Cardiac fibroblast (primary cell): ENCODE data around the gene ERVV-1.

Experiments
- DNase-seq, 2 donors: peaks; one replicate each; pipeline versions ENCODE4 v3.0.0 to v3.0.0-alpha.2; 2010; ENCODE audit warnings: low read depth in 2 of 2
- H3K4me3 ChIP-seq, 2 donors: replicated peaks in 1 of 2; 1 replicate in 1 of 2; 2 replicates in 1 of 2; pipeline ENCODE4 v1.5.1; 2011; ENCODE audit warnings: low read depth in 2 of 2, low read length in 2 of 2, mild to moderate bottlenecking in 2 of 2, moderate library complexity in 1 of 2
- CTCF ChIP-seq: IDR thresholded peaks from one replicate; pipeline ENCODE4 v1.5.1; 2011; ENCODE audit warnings: low read depth, mild to moderate bottlenecking, low read length, inconsistent platforms

Gene ERVV-1

GRCh38 chr19:53041366-53041765 is 27.6 kb downstream of the ERVV-1 start:
- DNase-seq = no peak
- no peak for TF ChIP-seq CTCF
- H3K4me3 ChIP-seq = no peak overlapping the region

- H3K4me3 ChIP-seq = no peak overlapping the region
- no peak for DNase-seq
- no peak for TF ChIP-seq CTCF
These were observed 31.8 kb downstream of the ERVV-1 start for GRCh38 chr19:53045536-53045935.

- DNase-seq = no peak
- no peak overlapping the region for H3K4me3 ChIP-seq
- no peak for TF ChIP-seq CTCF
These were observed 33.7 kb downstream of the ERVV-1 start for GRCh38 chr19:53047379-53047778.

- DNase-seq = no peak
- no peak overlapping the region for H3K4me3 ChIP-seq
- TF ChIP-seq CTCF = no peak
These were observed 41.4 kb downstream of the ERVV-1 start for GRCh38 chr19:53055117-53055516.

GRCh38 chr19:53057904-53058580 is 44.3 kb downstream of the ERVV-1 start:
- TF ChIP-seq CTCF = no peak
- peak overlapping the region in 1 of 2 donors; percentile 21 for H3K4me3 ChIP-seq

More at GRCh38 chr19:53057904-53058580, 44.3 kb downstream of the ERVV-1 start:
- DNase-seq = no peak
